Gastrocnemius medialis (tissue), 4 donors: ENCODE results near the gene ST8SIA1.

Source experiments
- CTCF ChIP-seq, 5 experiments: fragments of 450-650 bp in 3 of 5; fragments of 200-600 bp in 2 of 5; sonication (generic) in 2 of 5; IDR thresholded peaks in 4 of 5; conservative IDR thresholded peaks in 1 of 5; 1 replicate in 4 of 5; 2 replicates in 1 of 5; pipeline ENCODE4 v1.5.1; 2016 to 2019; ENCODE audit warnings: antibody characterized with exemption in 5 of 5, mild to moderate bottlenecking in 3 of 5, moderate library complexity in 3 of 5
- POLR2A ChIP-seq, 2 donors: fragments of 450-650 bp; IDR thresholded peaks; one replicate each; pipeline ENCODE4 v1.6.1; 2017; ENCODE audit warnings: antibody characterized with exemption in 2 of 2, mild to moderate bottlenecking in 2 of 2, moderate library complexity in 2 of 2

GRCh38 chr12:22366181-22366580 is 31.7 kb upstream of the ST8SIA1 start:
- TF ChIP-seq CTCF (IDR thresholded peaks at IDR 0.05 in 4 of 5, conservative IDR thresholded peaks at IDR 0.05 in 1 of 5) (no peak), POLR2A (IDR thresholded peaks at IDR 0.05) (no peak)
